Suppressor macrophage treated with lipopolysaccharide for 1 hour (primary cell): ENCODE results near the gene MRPL42.
"Not testable (repeated sequence)": the region's sequence is repeated elsewhere in the genome, so short reads cannot be mapped to it uniquely, and the experiment has no call there.

Source experiments
- DNase-seq, 3 donors: peaks; one replicate each; pipeline ENCODE4 v3.0.0-alpha.2; 2020 to 2022

MRPL42 gene

GRCh38 chr12:93467351-93468007 lies at the start of gene MRPL42:
MRPL42 (plus strand) TSS chr12:93467514; CDS start chr12:93469286, 1,772 bp downstream.
- peak; percentile 89 to 95 (median 94) for DNase-seq

- DNase-seq: no peak
These were observed 49.3 kb upstream of the MRPL42 start for GRCh38 chr12:93417967-93418480.

- peak; percentile 39 to 76 (median 75) for DNase-seq
These were observed 47.8 kb upstream of the MRPL42 start for GRCh38 chr12:93419388-93420034.

GRCh38 chr12:93422050-93422449 lies 45.3 kb upstream of the MRPL42 start:
- no peak for DNase-seq

GRCh38 chr12:93425736-93426411 lies 41.4 kb upstream of the MRPL42 start:
- DNase-seq: no peak

GRCh38 chr12:93426412-93426805 lies 40.9 kb upstream of the MRPL42 start:
- no peak for DNase-seq

GRCh38 chr12:93427779-93428564 lies 39.3 kb upstream of the MRPL42 start:
- no peak for DNase-seq

- DNase-seq: no peak
These were observed 37.9 kb upstream of the MRPL42 start for GRCh38 chr12:93429448-93429847.

GRCh38 chr12:93429852-93430251 lies 37.5 kb upstream of the MRPL42 start:
- no peak for DNase-seq

- no peak for DNase-seq
These were observed 37.0 kb upstream of the MRPL42 start for GRCh38 chr12:93430280-93430679.

- not testable (repeated sequence) for DNase-seq
These were observed 35.3 kb upstream of the MRPL42 start for GRCh38 chr12:93432031-93432430.

GRCh38 chr12:93434256-93434865 lies 33.0 kb upstream of the MRPL42 start:
- peak; percentile 44 to 75 (median 71) for DNase-seq

- DNase-seq: no peak
These were observed 28.9 kb upstream of the MRPL42 start for GRCh38 chr12:93438266-93439050.

GRCh38 chr12:93440043-93440835 lies 27.1 kb upstream of the MRPL42 start:
- peak in 2 of 3 donors; percentile 30 to 46 for DNase-seq

- DNase-seq: peak; percentile 40 to 74 (median 53)
These were observed 26.2 kb upstream of the MRPL42 start for GRCh38 chr12:93441081-93441616.

GRCh38 chr12:93441617-93442410 lies 25.5 kb upstream of the MRPL42 start, which contains the start of gene UBE2N:
UBE2N (minus strand) TSS chr12:93441947; CDS start chr12:93441884, 63 bp downstream.
- peak; percentile 96 to 98 (median 98) for DNase-seq

GRCh38 chr12:93442411-93443340 lies 24.6 kb upstream of the MRPL42 start:
- DNase-seq: no peak

GRCh38 chr12:93443576-93443975 lies 23.7 kb upstream of the MRPL42 start:
- no peak for DNase-seq
